Superior temporal gyrus (tissue), 1 donor: ENCODE data around the gene CSTF2.
"Not testable (repeated sequence)": the region's sequence is repeated elsewhere in the genome, so short reads cannot be mapped to it uniquely, and the experiment has no call there.

Experiments used
- DNase-seq: peaks from one replicate; pipeline ENCODE4 v3.0.0-alpha.2; 2016; ENCODE audit errors: extremely low spot score

The CSTF2 gene, protein sequence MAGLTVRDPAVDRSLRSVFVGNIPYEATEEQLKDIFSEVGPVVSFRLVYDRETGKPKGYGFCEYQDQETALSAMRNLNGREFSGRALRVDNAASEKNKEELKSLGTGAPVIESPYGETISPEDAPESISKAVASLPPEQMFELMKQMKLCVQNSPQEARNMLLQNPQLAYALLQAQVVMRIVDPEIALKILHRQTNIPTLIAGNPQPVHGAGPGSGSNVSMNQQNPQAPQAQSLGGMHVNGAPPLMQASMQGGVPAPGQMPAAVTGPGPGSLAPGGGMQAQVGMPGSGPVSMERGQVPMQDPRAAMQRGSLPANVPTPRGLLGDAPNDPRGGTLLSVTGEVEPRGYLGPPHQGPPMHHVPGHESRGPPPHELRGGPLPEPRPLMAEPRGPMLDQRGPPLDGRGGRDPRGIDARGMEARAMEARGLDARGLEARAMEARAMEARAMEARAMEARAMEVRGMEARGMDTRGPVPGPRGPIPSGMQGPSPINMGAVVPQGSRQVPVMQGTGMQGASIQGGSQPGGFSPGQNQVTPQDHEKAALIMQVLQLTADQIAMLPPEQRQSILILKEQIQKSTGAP

DNA sequence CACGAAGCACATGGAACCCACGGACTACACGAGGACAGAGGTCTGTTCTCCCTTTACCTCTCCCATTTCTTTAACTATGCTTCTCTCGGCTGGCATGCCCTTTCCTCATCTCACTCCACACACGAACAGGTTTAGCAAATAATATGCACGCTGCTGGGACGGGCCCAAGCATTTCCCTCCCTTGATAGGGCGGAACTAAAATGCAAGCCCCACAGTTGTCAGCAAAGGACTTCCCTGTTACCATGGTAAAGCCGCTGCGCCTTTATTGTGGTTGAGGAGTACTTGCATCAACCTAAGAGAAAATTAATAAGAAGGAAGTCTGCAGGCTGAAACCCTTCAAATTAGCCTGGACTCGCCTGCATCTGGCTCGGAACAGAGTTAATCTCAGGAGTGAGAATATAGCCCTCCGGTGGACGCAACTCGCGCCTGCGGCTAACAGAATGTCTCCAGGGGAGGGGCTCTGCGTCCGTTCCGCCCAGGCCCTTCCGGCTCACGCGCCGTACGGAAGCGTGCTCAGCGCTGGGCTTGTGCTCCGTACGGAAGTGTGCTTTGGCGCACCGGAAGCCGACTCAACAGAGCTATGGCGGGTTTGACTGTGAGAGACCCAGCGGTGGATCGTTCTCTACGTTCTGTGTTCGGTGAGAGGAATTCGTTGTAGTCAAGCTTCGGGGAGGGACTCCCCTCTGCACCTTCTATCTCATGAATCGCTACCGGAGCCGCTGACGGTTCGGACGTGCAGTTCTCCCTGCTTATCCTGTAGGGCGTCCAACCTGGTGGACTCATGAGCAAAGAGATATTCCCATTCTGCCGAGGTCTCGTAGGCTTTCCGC lies at the start of gene CSTF2:
Gene CSTF2 (plus strand): TSS at position 555 of the 830 bp plus-strand sequence. CDS start 26 bp downstream, at position 581.
- DNase-seq, result peak; percentile 85

DNA sequence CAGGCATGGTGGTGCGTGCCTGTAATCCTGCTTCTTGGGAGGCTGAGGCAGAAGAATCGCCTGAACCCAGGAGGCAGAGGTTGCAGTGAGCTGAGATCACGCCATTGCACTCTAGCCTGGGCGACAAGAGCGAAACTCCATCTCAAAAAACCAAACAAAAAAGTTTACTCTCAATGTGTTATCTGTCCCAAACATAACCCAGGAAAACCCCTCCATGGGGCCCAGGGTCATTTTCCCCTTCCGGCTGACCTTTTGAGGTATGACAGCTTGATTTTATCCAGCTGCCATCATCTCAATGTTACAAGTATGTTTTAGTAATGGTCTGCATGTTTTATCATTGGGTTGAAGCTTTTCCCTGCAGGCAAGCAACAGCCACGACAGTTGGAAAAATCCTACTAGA lies 23.8 kb upstream of the CSTF2 start:
- DNase-seq, result not testable (repeated sequence)

DNA sequence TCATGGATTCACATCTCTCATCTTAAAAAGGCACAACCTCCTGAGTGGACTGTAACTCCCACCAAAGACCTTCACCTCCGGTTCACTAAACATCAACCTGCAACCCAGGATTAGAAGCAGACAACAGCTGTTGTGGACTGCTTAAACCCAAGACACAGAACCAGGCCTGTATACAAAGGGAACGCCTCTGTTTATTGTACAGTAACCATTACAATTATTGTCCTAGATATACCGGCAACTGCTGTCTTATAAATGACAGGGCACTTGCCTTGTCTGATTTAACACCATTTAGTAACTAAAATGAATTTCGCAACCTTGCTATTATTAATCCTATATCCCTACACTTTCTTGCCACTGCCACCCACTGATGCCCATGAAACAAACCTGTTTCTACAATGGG lies 22.8 kb upstream of the CSTF2 start:
- no peak for DNase-seq

DNA sequence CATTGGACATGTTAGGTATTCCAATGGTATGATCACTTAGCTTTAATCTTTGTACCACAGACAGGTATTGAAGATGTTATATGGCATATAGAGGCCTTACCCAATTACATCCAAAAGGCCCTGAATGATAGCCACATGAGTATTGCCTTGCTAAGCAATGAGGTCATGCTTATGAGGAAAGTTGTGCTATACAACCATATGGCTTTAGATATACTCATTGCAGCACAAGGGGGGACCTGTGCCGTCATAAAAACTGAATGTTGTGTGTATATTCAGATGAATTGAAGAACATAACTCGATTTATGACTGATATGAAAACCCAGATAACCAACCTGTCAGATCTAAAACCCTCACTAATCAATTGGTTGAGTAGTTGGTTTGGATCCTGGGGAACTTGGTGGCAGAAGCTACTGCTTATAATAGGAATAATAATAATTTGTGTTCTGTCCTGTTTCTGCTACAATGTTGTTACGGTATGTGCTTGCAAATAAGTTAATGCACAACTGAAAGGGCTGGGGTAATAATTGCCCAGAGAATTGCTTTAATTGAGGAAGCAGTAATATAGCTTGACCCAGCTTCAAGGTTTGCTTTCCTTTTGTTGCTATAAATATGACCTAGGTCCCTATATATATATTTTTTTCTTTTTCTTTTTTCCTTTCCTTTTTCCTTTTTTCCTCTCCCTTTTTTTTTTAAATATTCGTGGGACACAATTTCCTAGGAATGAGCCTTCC lies 21.5 kb upstream of the CSTF2 start:
- DNase-seq, result no peak

DNA sequence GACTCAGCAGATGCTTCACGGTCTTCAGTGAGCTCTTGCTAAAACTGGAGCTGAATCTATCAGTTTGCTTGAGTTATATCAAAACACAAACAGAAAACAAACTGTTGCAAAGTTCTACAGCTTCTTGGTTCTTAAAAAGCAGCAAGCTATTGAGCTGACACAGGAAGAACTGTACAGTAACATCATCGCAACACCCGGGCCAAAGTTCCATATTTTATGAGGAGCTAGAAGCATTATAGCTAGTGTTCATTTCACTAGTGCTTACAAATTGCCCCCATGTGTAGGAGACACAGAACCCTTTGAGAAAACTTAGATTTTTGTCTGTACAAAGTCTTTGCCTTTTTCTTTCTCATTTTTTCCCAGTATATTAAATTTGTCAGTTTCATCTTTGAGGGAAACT lies 17.3 kb upstream of the CSTF2 start:
- DNase-seq, result no peak

DNA sequence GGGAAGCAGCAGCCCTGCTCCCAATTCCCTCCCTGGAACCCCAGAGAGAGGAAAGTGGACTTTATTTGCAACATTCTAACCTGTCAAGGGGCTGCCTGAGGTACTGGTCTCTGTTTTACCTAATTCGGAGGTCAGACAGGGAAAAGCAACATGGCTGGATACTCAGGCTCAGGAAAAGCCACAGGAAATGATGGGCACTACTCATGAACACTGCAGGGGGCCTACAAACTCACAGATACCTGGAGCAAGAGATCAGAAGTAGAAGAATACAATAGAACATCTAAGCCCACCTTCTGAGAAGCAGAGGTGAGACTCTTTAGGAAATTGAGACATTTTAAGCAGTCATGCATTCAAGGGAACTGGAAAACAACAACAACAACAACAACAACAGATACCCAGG lies 15.4 kb upstream of the CSTF2 start:
- no peak for DNase-seq

DNA sequence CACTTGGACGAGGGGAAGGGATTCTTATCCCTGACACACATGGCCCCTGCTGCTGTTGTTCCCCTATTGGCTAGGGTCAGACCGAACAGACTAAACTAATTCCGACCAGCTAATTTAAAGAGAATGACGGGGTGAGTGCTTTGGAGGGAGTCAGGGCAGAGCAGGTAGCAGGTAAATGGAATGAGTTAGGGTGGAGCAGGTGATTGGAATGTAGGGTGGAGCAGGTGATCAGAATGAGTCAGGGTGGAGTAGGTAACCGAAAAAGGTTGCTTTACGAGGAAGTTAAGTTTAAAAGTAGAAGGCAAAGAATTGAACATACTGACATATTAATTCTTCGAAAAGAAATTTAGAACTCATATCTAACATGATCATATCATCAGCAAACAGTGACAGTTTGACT lies 11.9 kb upstream of the CSTF2 start:
- not testable (repeated sequence) for DNase-seq

DNA sequence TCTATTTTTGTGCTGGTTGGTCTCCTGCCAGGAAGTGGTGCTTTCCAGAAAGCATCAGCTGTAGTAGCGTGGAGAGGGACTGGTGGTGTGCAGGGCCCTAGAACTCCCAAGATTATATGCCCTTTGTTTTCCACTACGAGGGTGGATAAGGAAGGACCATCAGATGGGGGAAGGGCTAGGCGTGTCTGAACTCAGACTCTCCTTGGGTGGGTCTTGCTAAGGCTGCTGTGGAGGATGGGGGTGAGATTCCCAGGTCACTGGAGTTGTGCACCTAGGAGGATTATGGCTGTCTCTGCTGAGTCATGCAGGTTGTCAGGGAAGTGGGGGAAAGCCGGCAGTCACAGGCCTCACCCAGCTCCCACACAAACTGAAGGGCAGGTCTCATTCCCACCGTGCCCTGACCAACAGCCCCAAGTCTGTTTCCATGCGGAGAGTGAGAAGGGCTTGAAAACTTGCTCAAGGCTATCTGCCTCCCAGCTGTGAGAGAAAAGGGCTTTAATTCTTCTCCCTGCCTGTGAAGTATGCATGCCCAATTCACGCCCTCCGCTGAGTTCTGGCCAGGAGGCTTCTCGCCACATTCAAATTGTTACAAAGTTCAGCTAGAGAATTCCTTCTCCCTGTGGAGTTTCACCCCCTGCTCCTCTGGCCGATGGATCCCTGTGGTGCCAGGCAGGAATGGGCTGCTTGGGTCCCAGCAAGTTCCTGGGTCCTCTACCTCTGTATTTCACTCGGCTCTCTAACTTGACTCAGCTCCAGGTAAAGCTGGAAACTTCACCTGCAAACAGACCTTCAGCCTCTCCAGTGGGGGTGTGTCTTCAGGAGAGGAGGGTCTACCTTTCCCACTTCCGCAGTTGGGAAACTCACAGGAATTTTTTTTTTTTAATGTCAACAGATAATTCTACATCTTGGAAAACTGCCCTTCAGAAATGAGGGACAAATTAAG lies 7.7 kb upstream of the CSTF2 start:
- DNase-seq, result no peak

DNA sequence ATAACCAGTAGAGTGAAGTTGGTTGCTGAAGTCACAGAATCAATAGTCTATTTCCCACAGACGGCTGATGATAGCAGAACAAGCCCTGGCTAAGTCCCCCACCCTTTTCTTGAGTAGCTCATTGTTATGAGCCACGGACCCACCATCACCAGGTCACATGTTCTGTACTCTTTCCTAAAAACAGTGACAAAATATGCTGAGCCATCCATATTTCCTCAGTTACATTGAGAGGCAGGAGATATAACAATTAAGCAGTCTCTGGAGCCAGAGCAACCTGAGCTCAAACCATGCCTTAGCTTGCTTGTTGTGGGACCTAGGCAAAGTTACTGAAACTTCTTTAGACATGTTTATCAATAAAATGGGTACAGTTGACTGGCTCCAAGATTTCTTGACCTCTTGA lies 2.9 kb upstream of the CSTF2 start:
- no peak for DNase-seq

DNA sequence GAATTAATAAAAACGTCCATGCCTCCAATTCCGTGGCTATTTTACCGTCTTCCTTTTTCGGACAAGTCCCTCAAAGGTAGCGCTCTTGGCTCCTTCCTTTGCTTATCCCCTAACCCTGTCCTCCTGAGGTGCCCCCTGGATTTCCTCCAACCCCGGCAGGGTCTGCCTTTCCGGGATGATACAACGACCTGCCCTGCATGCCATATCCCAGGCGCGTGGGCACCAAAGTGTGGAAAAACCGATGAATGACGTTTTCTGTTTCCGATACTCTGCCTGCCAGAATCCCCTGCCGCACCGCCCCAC lies 706 bp upstream of the CSTF2 start:
- DNase-seq, result no peak

DNA sequence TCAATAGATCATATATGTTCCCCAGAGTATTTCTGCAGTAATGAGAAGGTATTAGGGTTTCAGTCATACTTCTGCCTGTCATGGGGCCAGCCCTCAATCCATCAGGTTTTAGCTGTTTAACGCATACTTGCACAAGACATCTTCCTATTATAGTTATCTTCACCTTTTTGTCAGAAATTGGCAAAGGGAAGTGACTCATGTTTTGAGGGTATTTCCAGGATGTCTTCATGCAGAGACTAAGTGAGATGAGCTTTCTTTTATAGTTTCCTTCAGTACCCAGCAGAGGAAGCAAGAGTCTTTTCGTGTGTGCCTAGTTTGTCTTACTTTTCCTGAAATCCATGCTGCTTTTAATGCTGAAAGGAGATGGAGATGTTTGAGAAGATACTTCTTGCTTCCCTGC lies 9.5 kb downstream of the CSTF2 start:
- no peak for DNase-seq

DNA sequence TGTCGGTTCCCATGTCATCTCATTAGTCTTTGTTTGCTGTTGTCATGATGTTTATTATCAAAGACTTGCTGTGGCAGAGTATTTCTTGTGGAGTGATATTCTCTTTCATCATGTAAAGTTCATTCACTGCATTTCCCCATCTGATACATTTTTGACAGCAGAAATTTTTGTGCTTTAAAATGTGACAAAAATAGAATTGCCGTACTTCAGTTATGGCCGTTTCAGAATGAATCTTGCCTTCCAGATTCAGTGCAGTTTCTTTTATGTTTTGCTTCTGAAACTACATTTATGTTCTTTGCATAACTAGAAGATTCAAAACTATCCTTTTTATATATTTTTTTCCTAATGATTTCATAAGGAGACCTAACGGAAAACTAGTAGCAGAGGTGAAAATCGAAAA lies 10.0 kb downstream of the CSTF2 start:
- DNase-seq, result no peak

DNA sequence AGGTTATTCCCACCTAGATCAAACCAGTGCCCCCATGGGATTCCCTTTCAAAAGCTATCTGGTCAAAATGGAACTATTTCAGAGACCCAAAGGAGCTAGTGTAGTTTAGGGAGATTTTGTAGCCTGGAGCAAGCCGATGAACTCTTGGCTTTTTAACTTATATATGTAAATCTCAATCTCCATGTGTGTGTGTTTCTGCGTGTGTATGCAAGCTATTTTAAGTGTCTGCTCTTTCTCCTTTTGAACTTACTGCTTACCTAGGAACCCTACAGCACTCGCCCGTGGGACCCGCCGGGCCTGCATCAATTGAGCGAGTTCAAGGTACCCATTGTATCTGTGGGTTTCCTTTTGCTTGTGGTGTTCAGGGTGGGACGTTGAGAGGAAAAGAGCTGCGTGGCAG lies 10.4 kb downstream of the CSTF2 start:
- no peak for DNase-seq

DNA sequence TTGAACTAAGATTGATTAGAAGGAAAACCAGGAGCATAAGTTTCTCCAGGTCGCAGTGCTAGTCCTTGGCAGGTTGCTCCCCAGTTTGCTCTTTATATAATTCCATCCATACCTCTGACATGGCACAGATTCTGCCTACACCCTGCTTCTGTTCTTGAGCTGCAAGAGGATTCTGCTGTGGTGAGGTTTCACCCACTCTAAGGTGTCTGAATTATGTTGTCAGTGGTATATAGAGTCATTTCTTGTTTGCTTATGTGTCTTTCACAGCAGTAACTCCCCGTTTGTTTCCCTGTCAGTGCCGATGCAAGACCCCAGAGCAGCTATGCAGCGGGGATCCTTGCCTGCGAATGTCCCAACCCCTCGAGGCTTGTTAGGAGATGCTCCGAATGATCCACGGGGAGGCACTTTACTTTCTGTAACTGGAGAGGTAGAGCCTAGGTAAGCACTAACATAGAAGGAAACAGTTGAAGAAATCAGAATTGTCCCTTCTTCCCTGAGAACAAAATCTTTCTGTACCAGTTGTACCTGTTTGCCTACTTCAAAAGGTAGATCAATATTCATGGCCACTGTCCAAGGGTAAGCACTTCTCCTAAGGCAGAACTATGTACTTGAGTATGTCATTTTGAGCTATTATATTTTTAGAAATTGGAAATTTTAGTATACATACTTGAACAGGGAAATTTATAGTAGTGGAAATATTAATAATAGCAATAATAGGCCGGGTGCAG lies 11.2 kb downstream of the CSTF2 start:
- DNase-seq, result no peak

DNA sequence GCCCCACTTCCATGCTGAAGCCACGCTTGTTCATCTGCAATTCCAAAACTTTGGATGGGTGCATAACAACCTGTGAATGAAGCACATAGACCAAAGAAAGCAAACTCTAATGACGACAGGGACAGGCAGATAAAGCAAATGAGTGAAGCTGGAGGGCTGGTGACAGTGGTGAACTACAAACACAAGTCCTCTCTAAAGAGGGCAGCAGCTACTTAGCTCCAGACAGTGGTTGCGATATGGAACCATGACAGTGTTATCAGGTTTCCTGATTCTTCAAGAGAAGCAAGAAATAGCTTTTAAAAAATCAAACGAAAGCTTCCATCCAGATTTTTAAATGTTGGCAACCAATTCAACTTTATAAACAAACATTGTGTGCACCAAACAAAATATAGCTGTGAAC lies 30.1 kb downstream of the CSTF2 start:
- DNase-seq, result no peak

DNA sequence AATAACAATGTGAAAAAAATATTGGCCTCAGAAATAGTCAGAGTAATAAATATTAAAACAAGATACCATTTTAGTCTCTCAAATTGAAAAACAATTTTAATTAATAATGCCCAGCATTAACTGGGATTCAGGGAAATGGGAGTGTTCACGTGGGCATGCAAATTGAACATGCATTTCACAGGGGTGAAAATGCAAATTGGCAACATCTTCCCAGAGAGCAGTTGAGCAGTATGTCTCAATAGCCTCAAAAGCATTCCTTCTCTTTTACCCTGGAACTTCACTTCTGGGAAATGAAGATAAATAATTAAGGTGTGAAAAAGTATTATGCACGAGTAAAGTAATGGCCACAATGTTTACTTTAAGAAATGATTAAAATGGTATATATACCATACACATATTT lies 32.6 kb downstream of the CSTF2 start:
- DNase-seq, result no peak

DNA sequence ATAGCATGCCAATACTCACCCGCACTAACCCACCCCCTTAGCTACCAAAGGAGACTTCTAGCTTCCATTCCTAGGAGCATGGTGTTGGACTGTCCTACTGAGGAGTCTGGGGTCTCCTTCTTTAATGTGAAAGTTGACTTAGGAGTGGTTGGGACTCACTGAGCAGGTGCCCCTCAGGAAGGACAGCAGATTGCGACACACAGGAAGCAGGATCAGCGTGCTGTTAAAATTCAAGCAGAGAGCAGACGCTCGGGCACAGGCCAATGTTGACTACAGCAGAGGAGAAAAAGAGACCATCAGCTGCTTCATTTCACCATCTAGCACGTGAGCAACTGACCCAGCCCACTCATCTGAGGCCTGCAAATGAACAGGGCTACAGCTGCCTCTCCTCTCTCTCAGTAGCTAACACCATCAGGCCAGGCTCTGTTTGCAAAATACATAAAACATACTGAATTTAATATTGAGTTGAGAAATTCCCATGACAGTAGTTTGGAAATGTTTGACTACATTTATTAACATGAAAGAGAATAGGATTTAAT lies 43.2 kb downstream of the CSTF2 start:
- no peak for DNase-seq

DNA sequence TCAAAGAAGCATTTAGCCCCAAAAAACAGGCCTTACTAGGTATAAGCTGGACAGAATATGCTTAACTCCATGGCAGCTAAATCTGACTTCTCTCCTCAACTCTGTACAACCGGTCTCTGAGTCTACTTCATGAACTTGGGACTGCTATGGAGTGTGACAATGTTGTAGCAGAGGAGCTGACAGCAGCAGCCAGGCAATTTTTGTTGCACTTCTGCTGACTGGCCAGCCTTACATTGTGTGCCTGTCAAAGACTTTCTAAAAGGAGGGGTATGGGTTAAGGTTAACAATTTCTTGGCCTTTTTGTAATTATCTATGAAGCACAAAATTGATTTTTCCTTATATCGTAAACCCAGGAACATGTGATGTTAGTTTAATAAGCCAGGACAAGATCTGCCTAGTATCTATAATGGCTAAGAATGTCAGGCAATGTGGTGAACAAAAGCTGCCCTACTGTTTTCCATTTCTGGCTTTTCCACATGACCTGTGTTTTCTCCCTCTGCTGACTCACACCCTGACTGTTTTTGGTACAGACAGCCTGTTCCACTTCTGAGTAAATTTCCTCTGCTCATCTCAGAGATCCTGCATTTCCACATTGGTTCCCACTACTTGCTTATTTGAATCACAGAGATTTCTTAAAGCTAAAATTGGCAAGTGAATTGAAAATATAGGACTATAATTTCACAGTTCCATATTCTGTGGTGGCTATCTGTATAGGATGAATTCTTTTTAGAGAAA lies 44.6 kb downstream of the CSTF2 start:
- DNase-seq, result peak; percentile 53

DNA sequence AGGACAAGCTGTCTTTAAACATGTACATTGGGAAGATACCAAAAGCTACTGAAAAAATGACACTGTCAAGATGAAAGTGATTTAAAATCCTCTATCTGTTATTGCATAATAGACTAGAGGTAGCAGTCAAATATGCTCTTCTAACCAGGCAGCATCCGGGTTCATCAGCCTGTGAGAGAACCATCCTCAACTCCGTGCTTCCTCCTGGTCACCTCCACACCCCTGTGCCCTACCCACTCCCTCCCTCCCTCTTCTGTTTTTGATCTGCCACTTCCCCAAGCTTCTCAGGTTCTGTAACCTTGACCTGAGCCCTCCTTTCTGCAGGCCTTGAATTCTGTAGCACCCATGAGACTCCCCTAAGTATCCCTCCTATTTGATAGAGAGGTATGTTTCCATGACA lies 48.1 kb downstream of the CSTF2 start:
- DNase-seq, result no peak
